Neural cell (in vitro differentiated cells): ENCODE results near the gene CDC34. TPM values are rescaled to one million over a fixed set of nuclear protein-coding genes. Genes with fewer than 3 reads are reported as not detected.

ENCODE experiments used
- H2AFZ ChIP-seq: fragments of 200-600, 300-800 bp; sonication (generic), shearing (Covaris generic); 2 replicates; pipeline ENCODE4 v1.6.0; 2014; ENCODE audit warnings: low read depth, mild to moderate bottlenecking, antibody characterized with exemption, low read length, moderate library complexity
- H3F3A ChIP-seq: fragments of 200-600 bp; shearing (Covaris generic); 2 replicates; pipeline ENCODE4 v1.6.1; 2016; ENCODE audit warnings: mild to moderate bottlenecking, moderate library complexity, mixed read lengths, antibody characterized with exemption, low read length; ENCODE audit not compliant: insufficient read depth, poor library complexity, severe bottlenecking
- H3K27ac ChIP-seq: fragments of 200-600, 300-800 bp; sonication (generic), shearing (Covaris generic); 2 replicates; pipeline ENCODE4 v1.5.1; 2014; ENCODE audit warnings: mild to moderate bottlenecking, low read length, moderate library complexity
- H3K27me3 ChIP-seq: fragments of 300-800, 200-600 bp; sonication (generic), shearing (Covaris generic); 2 replicates; pipeline ENCODE4 v1.6.0; 2014; ENCODE audit warnings: mild to moderate bottlenecking, low read depth, low read length, moderate library complexity; ENCODE audit not compliant: insufficient read depth
- H3K36me3 ChIP-seq: fragments of 300-800, 200-600 bp; sonication (generic), shearing (Covaris generic); 2 replicates; pipeline ENCODE4 v1.5.1; 2014; ENCODE audit warnings: mild to moderate bottlenecking, antibody characterized with exemption, low read length, moderate library complexity; ENCODE audit not compliant: insufficient read depth
- H3K4me2 ChIP-seq: fragments of 300-800, 200-600 bp; sonication (generic), shearing (Covaris generic); 2 replicates; pipeline ENCODE4 v1.6.0; 2014; ENCODE audit warnings: mild to moderate bottlenecking, low read length
- H3K4me3 ChIP-seq: fragments of 300-800, 200-600 bp; sonication (generic), shearing (Covaris generic); 2 replicates; pipeline ENCODE4 v1.5.1; 2014; ENCODE audit warnings: mild to moderate bottlenecking, low read length, moderate library complexity
- H3K79me2 ChIP-seq: fragments of 200-600 bp; shearing (Covaris generic); replicated peaks from 2 replicates; pipeline ENCODE4 v1.6.0; 2014; ENCODE audit warnings: mild to moderate bottlenecking, low read length, moderate library complexity; ENCODE audit not compliant: insufficient read depth
- H3K9ac ChIP-seq: fragments of 300-800, 200-600 bp; sonication (generic), shearing (Covaris generic); 2 replicates; pipeline ENCODE4 v1.6.1; 2016; ENCODE audit warnings: mild to moderate bottlenecking, low read length, mixed read lengths
- H3K9me2 ChIP-seq: fragments of 200-600 bp; shearing (Covaris generic); 2 replicates; pipeline ENCODE4 v1.6.1; 2016; ENCODE audit warnings: mild to moderate bottlenecking, low read length, mixed read lengths; ENCODE audit not compliant: insufficient read depth
- H3K9me3 ChIP-seq: fragments of 200-600, 300-800 bp; sonication (generic), shearing (Covaris generic); 2 replicates; pipeline ENCODE4 v1.6.1; 2016; ENCODE audit warnings: mild to moderate bottlenecking, mixed run types, low read length, moderate library complexity, mixed read lengths
- H4K20me1 ChIP-seq: fragments of 200-600 bp; shearing (Covaris generic); 2 replicates; pipeline ENCODE4 v1.6.1; 2016; ENCODE audit warnings: mild to moderate bottlenecking, mixed run types; ENCODE audit not compliant: insufficient read depth
- CTCF ChIP-seq: fragments of 450-650 bp; IDR thresholded peaks from 2 replicates; pipeline ENCODE4 v1.5.1; 2014; ENCODE audit warnings: antibody characterized with exemption, mild to moderate bottlenecking, moderate library complexity; ENCODE audit not compliant: poor library complexity, severe bottlenecking
- EP300 ChIP-seq: fragments of 450-650 bp; conservative IDR thresholded peaks from 2 replicates; pipeline ENCODE4 v1.6.1; 2014; ENCODE audit warnings: antibody characterized with exemption, mild to moderate bottlenecking, moderate library complexity; ENCODE audit not compliant: poor library complexity, severe bottlenecking
- EZH2 ChIP-seq: fragments of 200-600, 300-800 bp; shearing (Covaris generic), sonication (generic); IDR thresholded peaks from 2 replicates; pipeline ENCODE4 v1.6.1; 2014; ENCODE audit warnings: antibody characterized with exemption, low read length, borderline replicate concordance, mild to moderate bottlenecking; ENCODE audit not compliant: insufficient read depth, poor library complexity, severe bottlenecking
- MXI1 ChIP-seq: fragments of 450-650 bp; conservative IDR thresholded peaks from 2 replicates; pipeline ENCODE4 v1.6.1; 2014; ENCODE audit warnings: antibody characterized with exemption, mild to moderate bottlenecking; ENCODE audit not compliant: poor library complexity, severe bottlenecking
- POLR2AphosphoS5 ChIP-seq: IDR thresholded peaks from 2 replicates; pipeline ENCODE4 v1.6.1; 2012
- RAD21 ChIP-seq: fragments of 450-650 bp; conservative IDR thresholded peaks from 2 replicates; pipeline ENCODE4 v1.6.1; 2014; ENCODE audit warnings: antibody characterized with exemption, mild to moderate bottlenecking, moderate library complexity
- SMC3 ChIP-seq: fragments of 450-650 bp; conservative IDR thresholded peaks from 2 replicates; pipeline ENCODE4 v1.6.1; 2014; ENCODE audit warnings: antibody characterized with exemption, mild to moderate bottlenecking, moderate library complexity; ENCODE audit not compliant: poor library complexity
- TAF1 ChIP-seq: IDR thresholded peaks from 2 replicates; pipeline ENCODE4 v1.6.1; 2012; ENCODE audit warnings: low read depth
- polyA plus RNA-seq: library from polyadenylated mRNA; depleted of rRNA; stranded (reverse); fragments of >200 nt; gene quantifications from 2 replicates; pipeline ENCODE4 v1.2.3, GENCODE V29; 2014
- TF ChIP-seq, protein P1 (sequence below): IDR thresholded peaks from 2 replicates; pipeline ENCODE4 v1.6.1; 2012; ENCODE audit warnings: borderline replicate concordance

The CDC34 gene
- polyA plus RNA-seq, 1 donor from 2014 or later, result 155 TPM

GRCh38 chr19:548886-549830 is 17.6 kb downstream of the CDC34 start:
- no peak overlapping the region for H2AFZ ChIP-seq
- H3K4me3 ChIP-seq, result no peak overlapping the region
- no peaks in the 10 kb centered on the region for H3K27me3 ChIP-seq
- no peaks in the 10 kb centered on the region for H3K36me3 ChIP-seq
- H3F3A ChIP-seq, result no peaks in the 10 kb centered on the region
- no peaks in the 10 kb centered on the region for H3K9me3 ChIP-seq
- no peaks in the 10 kb centered on the region for H4K20me1 ChIP-seq
- H3K9ac ChIP-seq, result no peak overlapping the region
- no peak overlapping the region for H3K27ac ChIP-seq
- no peaks in the 10 kb centered on the region for H3K79me2 ChIP-seq
- no peak overlapping the region for H3K4me2 ChIP-seq
- no peaks in the 10 kb centered on the region for H3K9me2 ChIP-seq
- TF ChIP-seq EZH2 (no peak), CTCF (no peak), MXI1 (no peak), EP300 (no peak), SMC3 (no peak), TAF1 (no peak), RAD21 (no peak), POLR2AphosphoS5 (no peak)
- TF ChIP-seq, protein P1, sequence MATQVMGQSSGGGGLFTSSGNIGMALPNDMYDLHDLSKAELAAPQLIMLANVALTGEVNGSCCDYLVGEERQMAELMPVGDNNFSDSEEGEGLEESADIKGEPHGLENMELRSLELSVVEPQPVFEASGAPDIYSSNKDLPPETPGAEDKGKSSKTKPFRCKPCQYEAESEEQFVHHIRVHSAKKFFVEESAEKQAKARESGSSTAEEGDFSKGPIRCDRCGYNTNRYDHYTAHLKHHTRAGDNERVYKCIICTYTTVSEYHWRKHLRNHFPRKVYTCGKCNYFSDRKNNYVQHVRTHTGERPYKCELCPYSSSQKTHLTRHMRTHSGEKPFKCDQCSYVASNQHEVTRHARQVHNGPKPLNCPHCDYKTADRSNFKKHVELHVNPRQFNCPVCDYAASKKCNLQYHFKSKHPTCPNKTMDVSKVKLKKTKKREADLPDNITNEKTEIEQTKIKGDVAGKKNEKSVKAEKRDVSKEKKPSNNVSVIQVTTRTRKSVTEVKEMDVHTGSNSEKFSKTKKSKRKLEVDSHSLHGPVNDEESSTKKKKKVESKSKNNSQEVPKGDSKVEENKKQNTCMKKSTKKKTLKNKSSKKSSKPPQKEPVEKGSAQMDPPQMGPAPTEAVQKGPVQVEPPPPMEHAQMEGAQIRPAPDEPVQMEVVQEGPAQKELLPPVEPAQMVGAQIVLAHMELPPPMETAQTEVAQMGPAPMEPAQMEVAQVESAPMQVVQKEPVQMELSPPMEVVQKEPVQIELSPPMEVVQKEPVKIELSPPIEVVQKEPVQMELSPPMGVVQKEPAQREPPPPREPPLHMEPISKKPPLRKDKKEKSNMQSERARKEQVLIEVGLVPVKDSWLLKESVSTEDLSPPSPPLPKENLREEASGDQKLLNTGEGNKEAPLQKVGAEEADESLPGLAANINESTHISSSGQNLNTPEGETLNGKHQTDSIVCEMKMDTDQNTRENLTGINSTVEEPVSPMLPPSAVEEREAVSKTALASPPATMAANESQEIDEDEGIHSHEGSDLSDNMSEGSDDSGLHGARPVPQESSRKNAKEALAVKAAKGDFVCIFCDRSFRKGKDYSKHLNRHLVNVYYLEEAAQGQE, result no peak

- H3K36me3 ChIP-seq, result no peaks in the 10 kb centered on the region
- H3K4me3 ChIP-seq, result no peak overlapping the region
- H3K27ac ChIP-seq, result no peak overlapping the region
- no peaks in the 10 kb centered on the region for H3K9me3 ChIP-seq
- TF ChIP-seq POLR2AphosphoS5 (no peak), RAD21 (no peak), EZH2 (no peak), CTCF (no peak), SMC3 (no peak), TAF1 (no peak), EP300 (no peak)
- TF ChIP-seq, protein P1, result no peak
- no peak overlapping the region for H3K9ac ChIP-seq
- H3K27me3 ChIP-seq, result no peaks in the 10 kb centered on the region
- H3K79me2 ChIP-seq, result no peaks in the 10 kb centered on the region
- H2AFZ ChIP-seq, result no peak overlapping the region
- H3F3A ChIP-seq, result no peaks in the 10 kb centered on the region
- H3K4me2 ChIP-seq, result no peak overlapping the region
- no peaks in the 10 kb centered on the region for H3K9me2 ChIP-seq
- no peaks in the 10 kb centered on the region for H4K20me1 ChIP-seq
These were observed 23.3 kb downstream of the CDC34 start for GRCh38 chr19:554817-555216.
